ENCODE measurements around the gene CD53.
"Not testable (repeated sequence)": the region's sequence is repeated elsewhere in the genome, so short reads cannot be mapped to it uniquely, and the experiment has no call there.

CD53 gene

GRCh38 chr1:110916274-110916668 lies 43.3 kb downstream of the CD53 start:
- no peak for DNase-seq (ENCODE audit: low read depth)

- no peak for DNase-seq (ENCODE audit: low read depth)
Observed at GRCh38 chr1:110916669-110917306, 43.8 kb downstream of the CD53 start.

- DNase-seq (ENCODE audit: low read depth) = no peak
Observed at GRCh38 chr1:110918016-110918415, 45.1 kb downstream of the CD53 start.

- no peak for DNase-seq (ENCODE audit: low read depth)
Observed at GRCh38 chr1:110921953-110922352, 49.0 kb downstream of the CD53 start.

GRCh38 chr1:110927484-110928075 lies 54.6 kb downstream of the CD53 start:
- no peak for DNase-seq (ENCODE audit: low read depth)

GRCh38 chr1:110928191-110928590 lies 55.2 kb downstream of the CD53 start:
- no peak for DNase-seq (ENCODE audit: low read depth)

- no peak for DNase-seq (ENCODE audit: low read depth)
Observed at GRCh38 chr1:110928904-110929303, 56.0 kb downstream of the CD53 start.

GRCh38 chr1:110931097-110931496 lies 58.1 kb downstream of the CD53 start:
- DNase-seq (ENCODE audit: low read depth) = not testable (repeated sequence)

GRCh38 chr1:110936567-110936966 lies 63.6 kb downstream of the CD53 start:
- DNase-seq (ENCODE audit: low read depth) = no peak

GRCh38 chr1:110944806-110945205 lies 71.9 kb downstream of the CD53 start:
- DNase-seq (ENCODE audit: low read depth) = no peak

GRCh38 chr1:110945626-110946025 lies 72.7 kb downstream of the CD53 start:
- no peak for DNase-seq (ENCODE audit: low read depth)

GRCh38 chr1:110948038-110948810 lies 75.3 kb downstream of the CD53 start:
- no peak for DNase-seq (ENCODE audit: low read depth)

Data from stimulated activated CD8-positive, alpha-beta memory T cell treated with anti-CD3 and anti-CD28 coated beads, Interleukin-12 subunit alpha, Interleukin-12 subunit beta, amount 100 ng/mL, for 4 hours (primary cell).